ENCODE results near the gene HEXIM1.
"Not testable (repeated sequence)": the region's sequence is repeated elsewhere in the genome, so short reads cannot be mapped to it uniquely, and the experiment has no call there.

HEXIM1 gene

DNA sequence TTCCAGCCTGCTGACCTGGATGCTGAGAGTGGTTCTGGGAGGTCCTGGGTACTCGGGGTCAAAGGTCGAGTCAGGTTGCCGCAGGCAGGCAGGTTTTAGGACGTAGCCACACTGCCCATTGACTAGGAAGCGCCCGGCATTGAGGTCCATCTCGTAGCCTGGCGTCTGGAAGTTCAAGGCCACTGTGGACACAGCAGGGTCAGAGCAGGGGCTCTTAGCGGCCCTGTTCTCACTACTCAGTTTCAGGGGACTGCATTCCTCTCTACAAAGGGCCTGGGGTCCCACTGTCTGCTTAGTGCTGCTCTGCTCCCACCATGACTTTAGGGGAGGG is 34.9 kb upstream of the HEXIM1 start:
- DNase-seq, result no peak

DNA sequence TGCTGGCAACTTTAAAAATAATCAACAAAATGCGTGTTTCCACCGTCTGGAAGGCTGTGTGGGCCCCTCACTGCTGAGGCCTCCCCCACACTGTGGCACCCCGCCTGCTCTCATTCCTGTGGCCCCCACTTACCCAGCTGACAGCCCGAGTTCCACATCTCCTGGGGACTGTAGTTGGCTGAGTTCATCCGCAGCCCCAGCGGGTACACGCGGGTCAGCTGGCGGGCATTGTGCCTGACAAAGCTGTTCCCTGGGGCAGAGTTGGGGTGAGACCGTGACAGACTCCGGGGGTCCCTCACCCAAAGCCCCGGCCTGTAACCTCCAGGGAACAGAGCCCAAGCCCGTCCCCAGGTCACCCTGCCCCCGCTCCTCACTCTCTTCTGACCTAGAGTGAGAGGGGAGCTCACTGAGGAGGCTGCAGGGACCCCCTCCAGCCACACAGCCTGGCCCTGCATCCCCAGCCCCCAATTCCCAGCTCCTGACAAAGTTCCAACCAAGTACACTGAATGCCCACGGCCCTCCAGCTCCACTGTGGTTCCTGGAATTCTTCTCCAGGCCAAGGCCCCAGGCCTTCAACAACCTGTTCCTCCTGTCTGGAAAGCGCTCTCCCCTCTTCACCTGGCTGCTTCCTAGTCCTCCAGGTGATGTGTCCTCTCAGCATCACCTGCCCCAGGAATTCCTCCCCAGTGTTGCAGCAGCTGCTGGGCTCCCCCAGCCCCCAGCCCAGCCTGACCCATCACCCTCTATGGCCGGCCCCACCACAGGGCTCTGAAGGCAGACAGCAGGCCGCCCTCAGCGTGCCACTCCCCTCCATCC is 34.0 kb upstream of the HEXIM1 start:
- DNase-seq, result no peak

DNA sequence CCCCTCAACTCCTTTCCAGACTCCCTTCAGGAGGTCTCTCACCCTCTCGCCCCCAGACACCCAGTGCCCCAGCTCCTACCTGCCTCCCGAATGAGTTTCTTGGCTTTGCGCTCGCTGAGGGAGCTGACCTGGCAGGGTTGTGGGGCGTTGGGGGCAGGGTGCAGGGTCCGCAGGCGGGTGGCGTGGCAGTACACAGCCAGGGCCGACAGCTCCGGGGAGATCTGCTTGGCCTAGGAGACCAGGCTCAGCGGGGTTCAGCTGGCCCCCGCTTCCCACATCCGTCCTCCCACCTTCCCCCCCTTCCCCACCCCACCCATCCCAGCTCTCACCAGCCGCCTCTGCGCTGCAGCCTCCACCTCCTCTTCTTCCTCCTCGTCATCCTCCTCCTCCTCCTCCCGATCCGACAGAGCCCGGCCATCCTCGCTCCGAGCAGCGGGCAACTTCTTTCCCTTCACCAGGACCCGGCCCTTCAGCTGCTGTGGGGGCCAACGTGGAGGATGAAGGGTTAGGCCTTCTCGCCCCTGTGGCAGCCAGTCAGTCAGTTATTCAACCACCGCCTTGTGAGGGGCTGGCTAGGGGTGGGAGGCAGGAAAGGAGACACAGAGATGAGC is 33.2 kb upstream of the HEXIM1 start:
- no peak for DNase-seq

DNA sequence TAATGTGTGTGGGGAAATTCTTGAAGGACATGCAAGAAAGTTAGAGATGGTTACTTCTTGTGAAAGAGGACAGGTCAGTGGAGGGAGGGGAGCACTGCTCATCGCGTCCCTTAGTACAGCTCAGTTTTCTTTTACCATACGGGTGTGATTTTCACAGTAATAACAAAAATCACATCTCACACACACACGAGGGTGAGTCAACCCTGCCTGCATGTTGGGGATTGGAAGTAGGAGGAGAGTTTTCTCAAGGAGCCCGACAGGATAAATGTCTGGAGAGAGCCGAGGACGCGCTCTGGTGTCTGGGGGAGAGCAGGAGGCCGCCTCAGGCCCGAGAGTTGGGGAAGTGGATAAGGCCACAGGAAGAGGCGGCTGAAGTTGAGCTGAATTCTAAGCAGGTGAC is 32.4 kb upstream of the HEXIM1 start:
- no peak for DNase-seq

DNA sequence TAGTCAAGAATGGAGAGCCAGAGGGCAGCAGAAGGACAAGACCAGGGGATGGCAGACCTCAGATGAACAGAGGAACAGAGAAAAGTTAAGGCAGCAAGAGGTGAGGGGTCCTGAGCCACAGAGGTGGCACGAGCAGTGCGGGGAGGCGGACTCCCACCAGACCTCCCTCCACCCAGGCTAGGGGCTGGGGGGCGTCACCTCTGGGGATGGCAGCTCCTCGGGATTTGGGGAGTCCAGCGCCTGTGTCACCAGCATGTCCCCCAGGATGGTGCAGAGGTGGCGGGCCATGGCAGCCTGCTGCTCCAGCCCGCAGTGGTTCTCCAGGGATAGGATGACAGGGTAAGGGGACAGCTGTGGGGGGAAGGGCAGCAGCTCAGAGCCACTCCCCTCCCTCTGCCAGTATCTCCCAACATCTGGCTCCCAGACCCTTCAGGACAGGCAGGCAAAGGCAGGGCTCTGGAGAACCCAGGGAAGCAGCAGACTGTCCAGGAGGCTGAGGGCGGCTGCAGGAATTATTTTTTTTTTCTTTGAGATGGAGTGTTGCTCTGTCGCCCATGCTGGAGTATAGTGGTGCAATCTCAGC is 31.8 kb upstream of the HEXIM1 start:
- DNase-seq, result no peak

DNA sequence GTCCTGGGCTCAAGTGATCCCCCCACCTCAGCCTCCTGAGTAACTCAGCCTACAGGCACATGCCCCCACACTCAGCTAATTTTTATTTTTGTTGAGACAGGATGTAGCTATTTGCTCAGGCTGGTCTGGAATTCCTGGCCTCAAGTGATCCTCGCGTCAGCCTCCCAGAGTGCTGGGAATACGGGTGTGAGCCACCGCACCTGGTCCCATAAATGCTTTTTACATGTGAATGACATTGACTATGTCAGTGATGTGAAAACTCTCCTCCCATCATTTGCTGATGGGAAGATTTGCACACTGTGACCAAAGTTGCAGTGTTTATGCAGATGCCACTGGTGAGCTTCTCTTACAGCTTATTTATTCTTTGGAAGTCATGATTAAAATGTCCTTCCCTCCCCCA is 30.9 kb upstream of the HEXIM1 start:
- no peak for DNase-seq

DNA sequence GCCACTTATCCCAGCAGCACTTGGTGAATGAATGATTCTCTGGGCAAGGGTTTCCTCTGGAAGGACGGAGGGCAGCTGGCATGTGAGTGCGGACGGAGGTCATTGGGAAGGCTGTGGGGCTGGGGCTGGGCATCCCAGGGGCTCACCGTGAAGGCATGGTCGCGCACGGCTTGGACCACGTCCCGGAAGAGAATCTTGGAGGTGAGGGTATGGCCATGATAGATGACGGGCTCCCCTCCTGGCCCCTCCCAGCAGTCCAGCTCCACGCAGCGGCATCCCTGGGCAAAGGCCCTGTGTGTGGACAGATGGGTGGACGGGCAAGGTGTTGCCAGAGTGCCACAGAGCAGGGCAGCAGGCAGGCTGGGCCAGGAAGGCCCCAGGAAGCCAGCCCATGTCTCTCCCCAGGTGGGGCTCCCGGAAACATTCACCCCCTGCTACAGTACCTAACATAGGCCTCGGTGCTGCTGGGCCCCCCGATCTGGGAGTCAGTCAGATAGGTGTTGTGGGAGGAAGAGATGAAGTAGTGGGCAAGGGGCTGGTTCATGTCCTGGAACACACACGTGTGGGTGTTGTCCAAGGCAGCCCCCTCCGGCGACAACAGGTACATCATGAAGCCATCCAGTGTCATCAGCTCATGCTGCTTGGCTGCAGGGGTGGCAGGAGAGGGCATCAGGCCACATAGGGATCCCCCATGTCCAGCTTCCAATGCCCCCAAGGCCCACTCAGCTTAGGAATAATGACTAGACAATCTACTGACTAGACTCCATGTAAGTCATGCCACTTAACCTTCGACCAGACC is 30.2 kb upstream of the HEXIM1 start:
- DNase-seq, result no peak

DNA sequence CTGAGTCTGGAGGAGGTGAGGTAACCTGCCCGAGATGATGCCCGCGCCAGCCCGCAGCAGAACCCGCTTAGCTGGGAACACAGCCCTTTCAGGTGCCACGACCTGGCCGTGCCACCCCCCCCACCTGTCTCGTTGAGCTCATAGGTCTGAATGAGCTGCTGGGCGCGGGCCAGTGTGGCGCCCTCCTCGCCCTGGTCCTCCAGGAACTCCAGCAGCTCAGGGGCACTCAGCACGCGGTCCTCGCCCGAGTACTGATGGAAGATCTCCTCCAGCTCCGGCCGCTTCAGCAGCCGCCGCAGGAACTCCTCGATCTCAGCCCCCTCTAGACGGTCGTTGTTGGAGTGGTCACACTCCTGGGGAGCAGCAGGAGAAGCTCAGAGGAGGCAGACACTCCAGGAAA is 29.6 kb upstream of the HEXIM1 start:
- DNase-seq, result no peak

DNA sequence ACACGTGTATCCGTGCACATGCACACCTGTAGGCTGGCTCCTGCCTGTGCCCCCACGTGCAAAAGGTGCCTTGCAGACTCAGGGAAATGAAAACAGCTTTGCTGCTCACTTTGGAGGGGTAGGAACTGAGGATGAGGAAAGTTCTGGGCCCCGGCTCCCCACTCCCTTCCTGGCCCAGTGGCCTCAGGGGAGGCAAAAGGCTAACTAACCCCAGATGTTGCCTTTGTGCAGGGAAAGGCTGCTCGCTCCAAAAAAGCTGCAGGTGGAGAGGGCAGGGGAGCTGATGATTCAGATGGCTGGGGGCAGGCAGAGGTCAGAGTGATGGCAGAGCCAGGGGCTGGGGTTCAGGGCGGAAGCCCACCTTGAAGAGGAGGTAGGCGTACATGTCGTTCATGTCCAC is 28.3 kb upstream of the HEXIM1 start:
- no peak for DNase-seq

DNA sequence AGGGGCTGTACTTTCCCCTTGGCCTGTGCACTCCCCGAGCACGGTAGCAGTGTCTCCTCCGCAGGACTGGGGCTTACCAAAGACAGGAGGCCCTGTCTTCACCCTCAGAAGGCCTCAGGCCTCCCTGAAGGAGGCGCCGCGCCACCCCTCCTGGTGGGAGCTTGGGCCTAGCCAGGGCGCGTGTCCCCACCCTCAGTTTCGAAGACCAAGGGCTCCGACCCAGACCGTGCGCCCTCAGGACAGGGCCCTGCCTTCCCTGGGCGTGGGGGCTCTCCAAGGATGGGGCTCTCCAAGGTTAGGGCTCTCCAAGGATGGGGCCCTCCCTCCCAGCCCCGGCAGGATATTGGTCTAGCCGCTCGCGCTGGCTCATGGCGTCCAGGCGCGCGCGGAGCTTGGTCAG is 27.7 kb upstream of the HEXIM1 start:
- no peak for DNase-seq

DNA sequence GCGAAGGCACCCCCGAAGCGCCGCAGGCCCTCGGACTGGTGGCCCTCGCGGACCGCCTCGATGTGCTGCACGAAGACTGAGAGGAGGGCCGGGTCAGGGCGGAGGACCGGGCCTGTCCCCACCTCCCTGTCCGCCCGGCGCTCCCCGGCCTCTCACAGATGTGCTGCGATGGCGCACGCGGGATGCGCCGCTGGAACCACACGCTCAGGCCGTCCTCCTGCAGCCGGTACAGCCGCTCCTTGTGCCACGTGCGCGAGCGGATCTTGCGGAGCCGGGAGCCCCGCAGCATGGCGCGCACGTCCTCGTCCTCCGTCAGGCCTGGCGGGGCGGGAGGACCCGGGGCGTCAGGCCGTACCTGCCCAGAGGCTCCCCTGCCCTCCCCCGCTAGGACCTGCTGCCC is 27.2 kb upstream of the HEXIM1 start:
- no peak for DNase-seq

DNA sequence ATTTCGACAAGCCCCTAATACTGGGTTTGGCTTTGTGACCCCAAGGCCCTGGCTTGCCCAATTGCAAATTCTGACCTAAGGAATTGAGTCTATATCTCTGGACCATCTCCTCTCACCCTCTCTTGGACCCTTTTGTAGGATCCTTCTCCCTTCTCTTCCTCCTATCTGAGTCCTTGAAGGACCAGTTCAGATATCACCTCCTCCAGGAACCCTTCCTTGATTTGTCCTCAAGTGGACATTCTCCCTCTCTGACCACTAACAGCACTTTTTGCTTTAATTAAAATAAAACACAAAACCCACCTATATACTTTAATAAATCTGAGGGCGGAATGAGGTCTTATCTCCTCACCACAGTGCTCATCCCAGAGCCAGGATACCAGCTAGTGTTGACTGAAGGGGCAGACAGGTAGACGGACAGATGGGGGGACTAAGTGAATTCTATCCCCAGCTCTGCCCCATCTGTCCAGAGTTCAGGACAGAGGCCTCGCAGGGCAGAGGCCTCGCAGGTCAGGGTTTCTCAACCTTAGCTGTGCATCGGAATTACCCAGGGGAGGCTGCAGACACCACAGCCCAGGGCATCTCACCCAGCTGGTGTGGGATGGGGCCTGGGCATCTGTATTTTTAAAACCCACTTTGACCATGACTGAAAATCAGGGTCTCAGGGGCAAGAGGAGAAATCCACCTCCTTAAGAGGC is 25.1 kb upstream of the HEXIM1 start:
- DNase-seq, result no peak

DNA sequence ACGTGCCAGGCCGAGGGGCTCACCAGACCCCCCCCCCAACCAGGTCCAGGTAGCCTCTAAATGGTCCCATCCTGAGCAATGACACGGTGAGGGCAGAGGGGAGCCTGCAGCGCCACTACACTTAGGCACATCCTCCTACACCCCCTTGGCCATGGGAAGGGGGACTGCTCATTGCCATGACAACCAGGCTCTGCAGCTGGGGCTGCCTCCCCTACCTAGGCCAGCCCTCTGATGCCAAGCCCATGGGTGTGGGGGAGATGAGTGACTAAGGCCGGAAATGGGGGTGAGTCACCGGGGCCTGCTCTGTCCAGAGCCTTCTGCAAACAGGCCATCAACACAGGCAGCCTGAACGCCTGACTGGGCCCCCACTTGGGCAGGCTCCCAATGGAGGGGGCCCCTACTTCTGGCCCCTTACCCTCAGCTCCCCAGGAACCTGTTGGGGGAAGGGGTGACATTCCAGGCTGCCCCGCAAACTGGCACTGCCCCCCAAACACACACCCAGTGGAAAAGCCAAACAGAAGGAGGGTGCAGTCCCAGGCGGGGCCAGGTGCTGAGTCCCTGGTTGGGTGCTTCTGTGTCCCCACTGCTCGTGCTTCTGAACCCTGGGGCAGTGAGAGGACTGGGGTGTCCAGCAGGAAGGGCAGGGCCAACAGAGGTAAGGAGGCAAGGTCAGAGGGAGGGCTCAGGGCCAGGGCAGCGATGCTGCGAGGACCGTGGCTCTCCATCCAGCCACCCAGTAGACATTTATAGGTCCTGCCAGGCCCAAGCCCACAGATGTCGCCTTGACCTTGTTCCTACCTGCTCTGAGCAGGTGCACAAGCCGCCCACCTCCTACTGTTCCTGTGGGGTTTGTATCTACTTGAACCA is 24.1 kb upstream of the HEXIM1 start:
- DNase-seq, result peak; percentile 67 to 78

DNA sequence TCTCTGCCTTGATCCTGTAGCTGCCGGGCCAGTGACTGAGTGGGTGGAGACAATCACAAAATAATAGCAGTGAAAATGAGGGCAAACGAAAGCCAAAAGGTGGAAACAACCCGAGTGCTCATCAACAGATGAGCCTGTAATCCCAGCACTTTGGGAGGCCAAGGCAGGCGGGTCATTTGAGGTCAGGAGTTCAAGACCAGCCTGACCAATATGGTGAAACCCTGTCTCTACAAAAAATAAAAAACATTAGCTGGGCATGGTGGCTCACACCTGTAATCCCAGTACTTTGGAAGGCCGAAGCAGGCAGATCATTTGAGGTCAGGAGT is 23.5 kb upstream of the HEXIM1 start:
- DNase-seq, result not testable (repeated sequence)

DNA sequence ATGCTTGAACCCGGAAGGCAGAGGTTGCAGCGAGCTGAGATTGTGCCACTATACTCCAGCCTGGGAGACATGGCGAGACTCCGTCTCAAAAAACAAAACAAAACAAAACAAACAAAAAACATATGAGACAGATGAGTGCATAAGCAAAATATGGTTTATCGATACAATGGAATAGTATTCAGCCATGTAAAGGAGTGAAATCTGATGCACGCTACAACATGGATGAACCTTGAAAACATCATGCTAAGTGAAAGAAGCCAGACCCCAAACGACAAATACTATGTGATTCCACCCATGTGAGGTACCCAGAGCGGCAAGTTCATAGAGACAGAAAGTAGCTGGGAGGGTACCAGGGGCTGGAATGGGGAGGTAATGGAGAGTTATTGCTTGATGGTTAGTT is 22.8 kb upstream of the HEXIM1 start:
- DNase-seq, result no peak

DNA sequence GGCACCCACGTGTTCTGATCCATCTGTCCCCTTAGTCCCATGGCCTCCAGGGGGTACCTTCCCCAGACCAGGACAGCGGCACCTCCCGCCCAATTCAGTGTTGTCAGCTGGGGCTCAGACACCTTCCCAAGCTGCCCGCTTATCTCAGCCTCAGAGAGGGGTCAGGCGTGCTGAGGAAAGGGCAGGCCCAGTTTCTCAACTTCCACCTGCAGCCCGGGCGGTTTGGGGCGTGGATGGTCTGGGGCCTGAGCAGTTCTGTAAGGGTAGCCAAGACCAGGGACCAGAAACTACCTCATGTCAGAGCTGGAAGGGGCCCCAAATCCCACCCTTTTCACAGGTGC is 21.1 kb upstream of the HEXIM1 start:
- no peak for DNase-seq

DNA sequence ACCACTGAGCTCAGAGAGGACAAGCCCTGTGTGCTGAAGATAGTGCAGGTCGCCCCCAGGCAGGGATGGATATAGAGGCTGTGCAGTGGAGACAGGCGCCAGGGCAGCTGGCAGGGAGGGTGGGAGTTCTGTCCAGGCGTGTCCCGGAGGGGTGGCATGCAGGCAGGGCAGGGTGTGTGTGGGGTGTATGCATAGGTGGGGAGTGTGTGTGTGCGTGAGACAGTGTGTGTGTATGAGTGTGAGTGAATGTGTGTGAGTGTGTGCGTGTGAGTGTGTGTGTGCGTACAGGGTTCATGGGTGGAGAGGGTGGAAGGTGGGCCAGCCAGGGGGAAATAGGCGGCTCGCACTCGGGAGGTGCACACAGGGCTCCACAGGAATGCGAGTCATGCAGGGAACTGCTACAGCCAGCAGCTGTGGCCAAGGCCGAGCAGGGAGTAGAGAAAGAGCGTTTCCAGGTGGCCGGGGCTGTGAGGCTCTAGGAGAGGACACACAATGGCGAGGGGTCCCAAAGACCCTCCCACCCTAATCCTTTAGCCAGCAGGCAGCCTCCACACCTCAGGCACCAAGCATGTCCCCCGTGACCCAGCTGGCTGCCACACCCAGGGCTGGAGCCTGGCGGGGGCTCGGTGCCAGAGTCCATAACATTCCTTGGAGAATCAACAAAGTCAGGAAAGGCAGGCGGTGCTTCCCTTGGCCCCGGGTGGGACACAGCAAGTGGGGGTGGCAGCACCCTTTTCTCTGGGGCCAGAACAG is 20.6 kb upstream of the HEXIM1 start:
- DNase-seq, result no peak

DNA sequence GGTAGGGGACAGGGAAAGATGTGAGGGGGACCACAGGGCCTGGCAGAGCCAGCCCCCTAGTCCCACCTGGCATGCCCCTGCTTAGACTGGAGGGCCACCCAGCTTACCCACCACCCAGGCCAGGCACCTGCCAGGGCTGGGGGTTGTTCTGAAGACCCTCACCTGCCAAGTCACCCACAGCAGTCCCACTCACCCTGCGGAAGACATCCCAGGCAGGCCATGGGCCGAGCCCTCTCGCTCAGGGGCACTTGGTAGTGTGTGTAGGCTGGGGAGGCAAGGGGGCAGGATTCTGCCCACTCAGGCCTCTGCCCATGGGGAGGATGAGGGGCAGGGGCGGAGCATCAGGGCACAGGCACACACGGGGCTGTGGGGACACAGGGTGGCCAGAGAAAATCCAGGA is 19.9 kb upstream of the HEXIM1 start:
- DNase-seq, result no peak

DNA sequence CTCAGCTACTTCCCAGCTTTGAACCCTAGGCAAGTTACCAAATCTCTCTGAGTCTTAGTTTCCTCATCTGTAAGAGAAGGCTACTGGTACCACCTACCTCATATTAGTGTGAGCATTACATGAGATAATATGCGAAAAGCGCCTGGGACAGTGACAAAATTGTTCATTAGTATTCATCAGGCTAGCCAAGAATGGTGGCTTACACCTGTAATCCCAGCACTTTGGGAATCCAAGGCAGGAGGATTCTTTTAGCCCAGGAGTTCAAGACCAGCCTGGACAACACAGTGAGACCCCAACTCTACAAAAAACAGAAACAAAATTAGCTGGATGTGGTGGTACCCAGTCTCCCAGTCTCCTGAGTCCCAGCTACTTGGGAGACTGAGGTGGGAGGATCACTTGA is 19.3 kb upstream of the HEXIM1 start:
- no peak for DNase-seq

DNA sequence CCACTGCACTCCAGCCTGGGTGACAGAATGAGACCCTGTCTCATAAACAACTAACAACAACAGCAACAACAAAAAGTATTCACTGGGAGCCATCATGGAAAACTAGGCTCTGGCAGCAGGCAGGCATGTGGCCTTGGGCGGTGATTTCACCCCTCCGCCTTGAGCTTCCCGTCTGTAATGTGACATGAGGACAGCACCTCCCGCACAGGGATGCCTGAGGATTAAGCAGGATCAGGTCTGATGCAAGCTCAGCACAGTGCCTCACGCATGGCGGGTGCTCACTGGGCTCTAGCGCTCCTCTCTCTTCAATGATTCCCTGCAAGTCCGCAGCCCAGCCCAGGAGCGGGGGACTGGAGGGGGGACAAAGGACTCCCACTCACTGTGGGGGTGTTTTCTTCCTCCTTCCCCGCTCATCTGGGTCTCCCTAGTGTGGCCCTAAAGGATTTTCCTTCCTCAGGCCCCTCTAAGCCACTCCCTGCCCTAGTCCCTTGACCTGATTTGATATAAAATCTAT is 18.8 kb upstream of the HEXIM1 start:
- DNase-seq, result no peak

Data from inflammatory macrophage (primary cell).